Astrocyte of the cerebellum (primary cell): Measurements from ENCODE around the gene ORC1.

ENCODE experiments used
- DNase-seq: peaks from one replicate; pipeline ENCODE4 v3.0.0-alpha.2; 2011; ENCODE audit warnings: low read depth
- H3K4me3 ChIP-seq: 2 replicates; pipeline ENCODE4 v1.5.1; 2011; ENCODE audit warnings: mild to moderate bottlenecking, low read depth, low read length, moderate library complexity
- CTCF ChIP-seq: IDR thresholded peaks from 2 replicates; pipeline ENCODE4 v1.5.1; 2012; ENCODE audit warnings: low read length, low read depth, moderate library complexity, mild to moderate bottlenecking; ENCODE audit errors: missing control alignments
- in situ Hi-C: cut with HindIII; loops from 2 replicates; pipeline ENCODE4 v1.10.0; 2017; ENCODE audit warnings: low sequenced_read_pairs

The ORC1 gene

DNA sequence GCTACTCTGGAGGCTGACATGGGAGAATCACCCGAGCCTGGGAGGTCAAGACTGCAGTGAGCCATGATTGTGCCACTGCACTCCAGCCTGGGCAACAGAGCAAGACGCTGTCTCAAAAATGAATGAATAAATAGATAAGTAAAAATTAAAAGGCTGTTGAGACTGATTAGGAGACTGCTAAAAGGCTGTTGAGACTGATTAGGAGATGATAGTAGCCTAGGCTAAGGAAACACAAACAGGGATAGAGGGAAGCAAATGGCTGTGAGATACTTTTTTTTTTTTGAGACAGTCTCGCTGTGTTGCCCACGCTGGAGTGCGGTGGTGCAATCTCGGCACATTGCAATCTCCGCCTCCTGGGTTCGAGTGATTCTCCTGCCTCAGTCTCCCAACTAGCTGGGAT lies 28.6 kb upstream of the ORC1 start:
- H3K4me3 ChIP-seq = no peak overlapping the region
- in situ Hi-C loops = no loop called here
- TF ChIP-seq CTCF = no peak
- DNase-seq = no peak

- in situ Hi-C loops = no loop called here
- H3K4me3 ChIP-seq = no peak overlapping the region
- TF ChIP-seq CTCF = no peak
- no peak for DNase-seq
Measured at GRCh38 chr1:52427152-52427551, 22.9 kb upstream of the ORC1 start.

DNA sequence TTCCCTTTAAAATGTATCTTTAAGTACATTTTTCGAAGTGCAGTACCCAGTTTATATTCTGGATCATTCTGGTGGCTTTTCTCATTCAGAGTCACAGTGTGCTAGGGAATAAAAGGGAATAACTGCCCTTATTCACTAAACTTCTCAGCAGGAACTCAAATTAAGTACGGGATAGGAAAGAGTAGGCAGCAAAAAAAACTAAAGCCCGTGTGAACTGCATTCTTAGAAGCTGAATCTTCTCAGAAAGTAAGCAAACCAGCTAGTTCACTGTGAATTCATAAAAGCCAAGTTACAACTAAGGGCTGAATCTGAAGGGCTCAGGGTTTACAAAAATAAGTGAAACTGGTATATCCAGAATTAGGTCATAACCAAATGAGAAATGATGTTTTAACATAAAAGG lies 22.1 kb upstream of the ORC1 start:
- H3K4me3 ChIP-seq = no peak overlapping the region
- TF ChIP-seq CTCF = no peak
- DNase-seq = no peak
- in situ Hi-C loops = no loop called here

- DNase-seq = no peak
- no peak overlapping the region for H3K4me3 ChIP-seq
- in situ Hi-C loops = no loop called here
- no peak for TF ChIP-seq CTCF
Measured at GRCh38 chr1:52424813-52425212, 20.6 kb upstream of the ORC1 start.

DNA sequence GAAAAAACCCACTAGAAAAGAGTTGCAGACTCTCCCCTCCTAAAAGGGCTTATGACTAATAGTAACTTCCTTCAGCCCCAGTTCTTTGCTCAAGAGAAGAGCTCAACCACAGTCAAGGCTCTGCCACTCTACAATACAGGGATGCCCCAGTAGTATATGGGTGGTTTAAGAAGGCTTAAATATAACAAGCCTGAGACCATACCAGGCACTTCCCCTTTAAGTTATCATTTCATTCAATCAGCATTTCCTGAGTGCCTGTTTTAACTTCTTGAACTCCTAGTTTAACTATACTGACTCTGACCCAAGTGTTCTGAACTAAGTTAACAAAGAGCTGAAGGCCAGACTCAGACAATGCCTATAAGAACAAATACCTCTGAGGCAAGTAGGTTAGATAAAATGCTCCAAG lies 20.0 kb upstream of the ORC1 start:
- in situ Hi-C loops = no loop called here
- TF ChIP-seq CTCF = no peak
- no peak overlapping the region for H3K4me3 ChIP-seq
- no peak for DNase-seq

DNA sequence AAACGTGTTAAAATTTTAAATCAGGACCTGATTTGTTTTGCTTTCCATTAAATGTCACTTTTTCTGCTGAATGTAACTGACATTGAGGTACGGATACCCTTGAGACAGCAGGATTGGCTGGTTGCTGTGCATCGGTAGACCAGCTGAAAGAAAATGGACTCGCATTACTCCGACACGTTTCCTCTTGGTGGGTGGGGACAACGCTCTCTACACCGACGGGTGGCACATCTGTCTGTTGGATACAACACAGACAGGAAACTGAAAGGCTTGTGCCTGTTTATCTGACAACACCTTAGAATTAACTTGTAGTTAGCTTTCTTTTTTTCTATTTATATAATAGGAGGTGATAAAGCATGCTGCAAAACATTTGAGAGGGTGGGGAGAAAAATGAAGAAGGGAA lies 19.5 kb upstream of the ORC1 start:
- DNase-seq = no peak
- in situ Hi-C loops = no loop called here
- H3K4me3 ChIP-seq = no peak overlapping the region
- TF ChIP-seq CTCF = no peak

GRCh38 chr1:52423055-52423454 lies 18.8 kb upstream of the ORC1 start:
- no peak overlapping the region for H3K4me3 ChIP-seq
- in situ Hi-C loops = no loop called here
- DNase-seq = no peak
- no peak for TF ChIP-seq CTCF
